ENCODE measurements around the gene SCUBE1. TPM values are rescaled to one million over a fixed set of nuclear protein-coding genes. Genes with fewer than 3 reads are reported as not detected.
"Not testable (repeated sequence)": the region's sequence is repeated elsewhere in the genome, so short reads cannot be mapped to it uniquely, and the experiment has no call there.

The SCUBE1 gene
- total and polyA plus RNA-seq, 9 donors: 5.5 to 202 (median 49.0) TPM

- Histone ChIP-seq H3K4me3 (no peak overlapping the region), H3K27me3 (no peaks in the 10 kb centered on the region)
- TF ChIP-seq EP300 (IDR thresholded peaks at IDR 0.05) (no peak), CTCF (IDR thresholded peaks at IDR 0.05) (no peak), POLR2A (IDR thresholded peaks at IDR 0.05) (no peak)
Observed at GRCh38 chr22:43364169-43364435, 20.9 kb upstream of the SCUBE1 start.

GRCh38 chr22:43363315-43364168 lies 20.4 kb upstream of the SCUBE1 start:
- TF ChIP-seq CTCF (IDR thresholded peaks at IDR 0.05): no peak
- TF ChIP-seq POLR2A (IDR thresholded peaks at IDR 0.05): no peak
- TF ChIP-seq EP300 (IDR thresholded peaks at IDR 0.05): no peak
- Histone ChIP-seq H3K9me3 (no peaks in the 10 kb centered on the region), H3K36me3 (no peaks in the 10 kb centered on the region), H3K27ac (no peak overlapping the region), H3K4me1 (ENCODE audit: insufficient read depth) (peaks cover 8% of the 10 kb centered on the region), H3K27me3 (no peaks in the 10 kb centered on the region), H3K4me3 (no peak overlapping the region)
- intact Hi-C loops (cut with DNase I): no loop called here
- no peak for DNase-seq
- WGBS, 3 donors: 85 to 89% (median 85%) methylated on average over 27 of the region's 27 CpGs

More at GRCh38 chr22:43364169-43364435, 20.9 kb upstream of the SCUBE1 start:
- H3K9me3 ChIP-seq: no peaks in the 10 kb centered on the region
- 76 to 86% (median 84%) methylated on average over 8 of the region's 8 CpGs for WGBS, 3 donors
- no peak overlapping the region for H3K27ac ChIP-seq
- intact Hi-C loops (cut with DNase I): no loop called here
- no peak for DNase-seq
- no peaks in the 10 kb centered on the region for H3K36me3 ChIP-seq
- peaks cover 8% of the 10 kb centered on the region for H3K4me1 ChIP-seq (ENCODE audit: insufficient read depth)

- H3K9me3 ChIP-seq: no peaks in the 10 kb centered on the region
- 68 to 80% (median 69%) methylated on average over 9 of the region's 9 CpGs for WGBS, 3 donors
- H3K36me3 ChIP-seq: no peaks in the 10 kb centered on the region
- TF ChIP-seq EP300 (IDR thresholded peaks at IDR 0.05) (no peak), POLR2A (IDR thresholded peaks at IDR 0.05) (no peak), CTCF (IDR thresholded peaks at IDR 0.05) (no peak)
- no peak overlapping the region for H3K27ac ChIP-seq
- peaks cover 10% of the 10 kb centered on the region for H3K4me1 ChIP-seq (ENCODE audit: insufficient read depth)
- intact Hi-C loops (cut with DNase I): no loop called here
- no peak overlapping the region for H3K4me3 ChIP-seq
- peak in 1 of 5 donors; percentile 26 for DNase-seq
- no peaks in the 10 kb centered on the region for H3K27me3 ChIP-seq
Observed at GRCh38 chr22:43360576-43360975, 17.4 kb upstream of the SCUBE1 start.

GRCh38 chr22:43356881-43357280 lies 13.7 kb upstream of the SCUBE1 start:
- WGBS, 3 donors: 27 to 36% (median 30%) methylated on average over 11 of the region's 11 CpGs
- Histone ChIP-seq H3K27ac (peak overlapping the region in 1 of 2 donors; percentile 30), H3K27me3 (no peaks in the 10 kb centered on the region), H3K36me3 (no peaks in the 10 kb centered on the region), H3K9me3 (no peaks in the 10 kb centered on the region), H3K4me3 (no peak overlapping the region), H3K4me1 (ENCODE audit: insufficient read depth) (peaks cover 10% of the 10 kb centered on the region)
- peak in 4 of 5 donors; percentile 44 to 78 (median 54) for DNase-seq
- intact Hi-C loops (cut with DNase I): no loop called here
- no peak for TF ChIP-seq EP300 (IDR thresholded peaks at IDR 0.05)
- TF ChIP-seq POLR2A (IDR thresholded peaks at IDR 0.05): no peak
- no peak for TF ChIP-seq CTCF (IDR thresholded peaks at IDR 0.05)

- H3K27ac ChIP-seq; intact Hi-C loops (cut with DNase I); H3K4me3 ChIP-seq; H3K4me1 ChIP-seq (ENCODE audit: insufficient read depth); H3K27me3 ChIP-seq; H3K9me3 ChIP-seq; H3K36me3 ChIP-seq: not testable (repeated sequence)
- DNase-seq: peak in 1 of 5 donors; percentile 15
- WGBS, 3 donors: 96 to 97% (median 97%) methylated on average over 10 of the region's 10 CpGs
Observed at GRCh38 chr22:43355688-43356087, 12.5 kb upstream of the SCUBE1 start.
